A673 (cell line): ENCODE results near the gene KDM3B. TPM values are rescaled to one million over a fixed set of nuclear protein-coding genes. Genes with fewer than 3 reads are reported as not detected.

Source experiments
- BruUV-seq: library from RNA; stranded (reverse); fragments of 400-500 nt; replicated peaks from 2 replicates; lab custom pipeline; 2021; lab: Mats Ljungman, UMichigan
- CTCF ChIA-PET: fragments of 300-600 bp; sonication (Branson Sonifier 250); formaldehyde crosslinking; loops from one replicate; lab custom pipeline; 2022; ENCODE audit warnings: antibody characterized with exemption; lab: Charles Lee
- POLR2A ChIA-PET: fragments of 300-600 bp; sonication (Branson Sonifier 250); formaldehyde crosslinking; loops from one replicate; lab custom pipeline; 2022; ENCODE audit warnings: antibody characterized with exemption; ENCODE audit not compliant: low non-redundant PET; lab: Charles Lee
- DNase-seq: peaks from one replicate; pipeline ENCODE4 v3.0.0-alpha.2; 2015; ENCODE audit warnings: low spot score
- H3K27ac ChIP-seq: fragments of 200-600 bp; sonication (generic); 2 replicates; pipeline ENCODE4 v1.5.1; 2016; ENCODE audit warnings: mixed run types, low read depth, mild to moderate bottlenecking, mixed read lengths, antibody characterized with exemption, low read length; ENCODE audit not compliant: poor library complexity, severe bottlenecking
- H3K27me3 ChIP-seq: fragments of 200-600 bp; sonication (generic); replicated peaks from 2 replicates; pipeline ENCODE4 v1.6.1; 2017; ENCODE audit warnings: mixed run types, low read depth, mild to moderate bottlenecking, mixed read lengths, antibody characterized with exemption, low read length; ENCODE audit not compliant: insufficient read depth, poor library complexity
- H3K36me3 ChIP-seq: fragments of 200-600 bp; sonication (generic); 2 replicates; pipeline ENCODE4 v1.6.1; 2016; ENCODE audit warnings: mixed run types, mild to moderate bottlenecking, mixed read lengths, antibody characterized with exemption, low read length; ENCODE audit not compliant: insufficient read depth, poor library complexity, severe bottlenecking
- H3K4me1 ChIP-seq: fragments of 200-600 bp; sonication (generic); 2 replicates; pipeline ENCODE4 v1.6.1; 2017; ENCODE audit warnings: mixed run types, mild to moderate bottlenecking, mixed read lengths, antibody characterized with exemption, low read length; ENCODE audit not compliant: insufficient read depth, poor library complexity, severe bottlenecking
- H3K4me3 ChIP-seq: fragments of 200-600 bp; sonication (generic); 2 replicates; pipeline ENCODE4 v1.5.1; 2016; ENCODE audit warnings: low read depth, mixed run types, mild to moderate bottlenecking, mixed read lengths, low read length; ENCODE audit not compliant: poor library complexity, severe bottlenecking
- H3K9me3 ChIP-seq: fragments of 200-600 bp; sonication (generic); 2 replicates; pipeline ENCODE4 v1.6.1; 2016; ENCODE audit warnings: mixed run types, low read depth, mild to moderate bottlenecking, mixed read lengths, antibody characterized with exemption, low read length; ENCODE audit not compliant: poor library complexity, severe bottlenecking
- EZH2 ChIP-seq: fragments of 200-600 bp; sonication (generic); IDR thresholded peaks from 2 replicates; pipeline ENCODE4 v1.6.1; 2017; ENCODE audit warnings: borderline replicate concordance, low read depth, mild to moderate bottlenecking, mixed read lengths, antibody characterized with exemption, low read length; ENCODE audit not compliant: poor library complexity, severe bottlenecking
- intact Hi-C: fragments of 100-400 bp; cut with micrococcal nuclease; formaldehyde crosslinking; loops from one replicate; pipeline ENCODE4 v1.10.0; 2022; ENCODE audit not compliant: unreplicated experiment
- total RNA-seq: library from RNA; stranded (reverse); gene quantifications from 2 replicates; pipeline ENCODE4 v1.2.3, GENCODE V29; 2021
- TF ChIP-seq, protein P1 (sequence below): fragments of 300-800, 200-600 bp; sonication (generic); conservative IDR thresholded peaks from 2 replicates; pipeline ENCODE4 v1.5.1; 2017; ENCODE audit warnings: low read depth, mild to moderate bottlenecking, antibody characterized with exemption, low read length, moderate library complexity, mixed read lengths

Gene KDM3B
- total RNA-seq, 1 experiment from 2014 or later = 62.1 TPM

DNA sequence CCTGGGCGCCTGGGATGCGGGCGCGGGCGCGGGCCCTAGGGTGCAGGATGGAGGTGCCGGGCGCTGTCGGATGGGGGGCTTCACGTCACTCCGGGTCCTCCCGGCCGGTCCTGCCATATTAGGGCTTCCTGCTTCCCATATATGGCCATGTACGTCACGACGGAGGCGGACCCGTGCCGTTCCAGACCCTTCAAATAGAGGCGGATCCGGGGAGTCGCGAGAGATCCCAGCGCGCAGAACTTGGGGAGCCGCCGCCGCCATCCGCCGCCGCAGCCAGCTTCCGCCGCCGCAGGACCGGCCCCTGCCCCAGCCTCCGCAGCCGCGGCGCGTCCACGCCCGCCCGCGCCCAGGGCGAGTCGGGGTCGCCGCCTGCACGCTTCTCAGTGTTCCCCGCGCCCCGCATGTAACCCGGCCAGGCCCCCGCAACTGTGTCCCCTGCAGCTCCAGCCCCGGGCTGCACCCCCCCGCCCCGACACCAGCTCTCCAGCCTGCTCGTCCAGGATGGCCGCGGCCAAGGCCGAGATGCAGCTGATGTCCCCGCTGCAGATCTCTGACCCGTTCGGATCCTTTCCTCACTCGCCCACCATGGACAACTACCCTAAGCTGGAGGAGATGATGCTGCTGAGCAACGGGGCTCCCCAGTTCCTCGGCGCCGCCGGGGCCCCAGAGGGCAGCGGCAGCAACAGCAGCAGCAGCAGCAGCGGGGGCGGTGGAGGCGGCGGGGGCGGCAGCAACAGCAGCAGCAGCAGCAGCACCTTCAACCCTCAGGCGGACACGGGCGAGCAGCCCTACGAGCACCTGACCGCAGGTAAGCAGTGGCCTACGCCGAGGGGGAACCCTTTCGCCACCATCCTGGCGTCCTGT lies 113.0 kb downstream of the KDM3B start, which contains the start of gene EGR1:
Gene EGR1, plus strand, starts transcription at position 219 of the 864 bp plus-strand sequence. Its CDS starts 283 bp downstream, at position 502.
- no peaks in the 10 kb centered on the region for H3K9me3 ChIP-seq
- intact Hi-C loops = loop anchor here (2.0 to 10.0 kb wide), 2 partner anchors 77 to 809 kb away; partner anchors contain the start of gene ETF1
- TF ChIP-seq, protein P1, sequence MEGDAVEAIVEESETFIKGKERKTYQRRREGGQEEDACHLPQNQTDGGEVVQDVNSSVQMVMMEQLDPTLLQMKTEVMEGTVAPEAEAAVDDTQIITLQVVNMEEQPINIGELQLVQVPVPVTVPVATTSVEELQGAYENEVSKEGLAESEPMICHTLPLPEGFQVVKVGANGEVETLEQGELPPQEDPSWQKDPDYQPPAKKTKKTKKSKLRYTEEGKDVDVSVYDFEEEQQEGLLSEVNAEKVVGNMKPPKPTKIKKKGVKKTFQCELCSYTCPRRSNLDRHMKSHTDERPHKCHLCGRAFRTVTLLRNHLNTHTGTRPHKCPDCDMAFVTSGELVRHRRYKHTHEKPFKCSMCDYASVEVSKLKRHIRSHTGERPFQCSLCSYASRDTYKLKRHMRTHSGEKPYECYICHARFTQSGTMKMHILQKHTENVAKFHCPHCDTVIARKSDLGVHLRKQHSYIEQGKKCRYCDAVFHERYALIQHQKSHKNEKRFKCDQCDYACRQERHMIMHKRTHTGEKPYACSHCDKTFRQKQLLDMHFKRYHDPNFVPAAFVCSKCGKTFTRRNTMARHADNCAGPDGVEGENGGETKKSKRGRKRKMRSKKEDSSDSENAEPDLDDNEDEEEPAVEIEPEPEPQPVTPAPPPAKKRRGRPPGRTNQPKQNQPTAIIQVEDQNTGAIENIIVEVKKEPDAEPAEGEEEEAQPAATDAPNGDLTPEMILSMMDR = no peak
- no peak for TF ChIP-seq EZH2
- no peaks in the 10 kb centered on the region for H3K27me3 ChIP-seq
- H3K4me1 ChIP-seq = peaks cover 13% of the 10 kb centered on the region
- ChIA-PET CTCF (interaction anchor here (1.1 to 1.2 kb wide), 3 partner anchors 13 to 38 kb away, joined by 3 to 6 read pairs (median 4); no protein-coding TSS in a partner anchor), POLR2A (interaction anchor here (0.6 to 1.0 kb wide), 4 partner anchors 15 to 445 kb away, joined by 3 to 16 read pairs (median 12); no protein-coding TSS in a partner anchor)
- H3K36me3 ChIP-seq = peaks cover 23% of the 10 kb centered on the region
- H3K27ac ChIP-seq = peak within 1 kb of the TSS; percentile 100
- H3K4me3 ChIP-seq = peak within 1 kb of the TSS; percentile 86
- BruUV-seq = no TSS peak
- peak; percentile 97 for DNase-seq

DNA sequence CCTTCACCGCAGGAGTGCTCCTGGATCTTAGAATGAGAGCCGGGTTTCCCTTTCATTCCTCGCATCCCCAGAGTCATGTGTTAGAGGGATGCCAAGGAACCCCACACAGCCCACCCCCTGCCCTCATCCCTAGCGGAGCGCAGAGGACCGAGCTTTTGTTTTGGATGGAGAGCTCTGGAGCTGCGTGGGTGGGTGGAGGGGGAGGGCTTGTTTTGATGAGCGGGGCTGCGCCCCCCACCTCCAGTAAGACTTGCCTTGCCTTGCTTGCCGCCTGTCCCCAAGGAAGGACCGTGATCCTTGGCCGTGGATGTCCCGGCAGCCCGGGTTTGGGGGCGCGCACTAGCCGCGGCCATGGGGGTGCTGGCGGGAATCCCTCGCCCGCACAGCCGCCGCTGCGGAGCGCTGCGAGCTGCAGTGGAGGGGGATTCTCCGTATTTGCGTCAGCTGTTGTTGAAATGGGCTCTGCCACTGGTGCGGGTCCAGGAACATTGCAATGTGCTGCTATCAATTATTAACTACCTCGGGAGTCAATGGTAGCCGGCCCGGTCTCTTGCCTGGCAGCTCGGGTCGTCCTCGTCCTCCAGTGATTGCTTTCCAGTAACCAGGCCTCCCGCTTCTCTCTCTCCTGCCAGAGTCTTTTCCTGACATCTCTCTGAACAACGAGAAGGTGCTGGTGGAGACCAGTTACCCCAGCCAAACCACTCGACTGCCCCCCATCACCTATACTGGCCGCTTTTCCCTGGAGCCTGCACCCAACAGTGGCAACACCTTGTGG lies 113.8 kb downstream of the KDM3B start:
- ChIA-PET POLR2A (interaction anchor here (0.6 kb wide), 3 partner anchors 23 to 33 kb away, joined by 10 to 14 read pairs (median 13); no protein-coding TSS in a partner anchor), CTCF (interaction anchor here (0.6 kb wide), 1 partner anchor 16 kb away, joined by 4 read pairs; no protein-coding TSS in a partner anchor)
- BruUV-seq = no TSS peak
- TF ChIP-seq, protein P1 = no peak
- TF ChIP-seq EZH2 = no peak
- intact Hi-C loops = loop anchor here (10.0 kb wide), 1 partner anchor 808 kb away; no protein-coding TSS in a partner anchor
- Histone ChIP-seq H3K4me3 (peak overlapping the region; percentile 86), H3K4me1 (peaks cover 13% of the 10 kb centered on the region), H3K27me3 (no peaks in the 10 kb centered on the region), H3K27ac (peak overlapping the region; percentile 100), H3K9me3 (no peaks in the 10 kb centered on the region), H3K36me3 (peaks cover 23% of the 10 kb centered on the region)
- peak; percentile 61 for DNase-seq
